Activated CD4-positive, alpha-beta T cell treated with anti-CD3 and anti-CD28 coated beads for 48 hours (primary cell): ENCODE results near the gene ARMH4.

Experiments used
- DNase-seq: peaks from one replicate; pipeline ENCODE4 v3.0.0-alpha.2; 2020

Gene ARMH4

GRCh38 chr14:58096731-58097130 is 55.3 kb downstream of the ARMH4 start:
- no peak for DNase-seq

GRCh38 chr14:58091883-58092630 is 60.0 kb downstream of the ARMH4 start:
- DNase-seq, result no peak

- DNase-seq, result no peak
These were observed 62.4 kb downstream of the ARMH4 start for GRCh38 chr14:58089612-58090011.

- no peak for DNase-seq
These were observed 63.1 kb downstream of the ARMH4 start for GRCh38 chr14:58088961-58089360.

- no peak for DNase-seq
These were observed 66.1 kb downstream of the ARMH4 start for GRCh38 chr14:58085877-58086276.

- DNase-seq, result no peak
These were observed 69.4 kb downstream of the ARMH4 start for GRCh38 chr14:58082491-58083098.

GRCh38 chr14:58082011-58082410 is 70.0 kb downstream of the ARMH4 start:
- no peak for DNase-seq

GRCh38 chr14:58078471-58078870 is 73.5 kb downstream of the ARMH4 start:
- DNase-seq, result no peak

GRCh38 chr14:58078068-58078467 is 73.9 kb downstream of the ARMH4 start:
- DNase-seq, result no peak

GRCh38 chr14:58077621-58078020 is 74.4 kb downstream of the ARMH4 start:
- no peak for DNase-seq

GRCh38 chr14:58073516-58073915 is 78.5 kb downstream of the ARMH4 start:
- DNase-seq, result no peak

- peak; percentile 60 for DNase-seq
These were observed 79.5 kb downstream of the ARMH4 start for GRCh38 chr14:58072288-58073071.

- DNase-seq, result no peak
These were observed 80.7 kb downstream of the ARMH4 start for GRCh38 chr14:58071341-58071740.

GRCh38 chr14:58068306-58068705 is 83.7 kb downstream of the ARMH4 start:
- DNase-seq, result no peak

- DNase-seq, result no peak
These were observed 85.9 kb downstream of the ARMH4 start for GRCh38 chr14:58066115-58066514.

GRCh38 chr14:58061581-58061980 is 90.4 kb downstream of the ARMH4 start:
- no peak for DNase-seq

GRCh38 chr14:58060898-58061297 is 91.1 kb downstream of the ARMH4 start:
- DNase-seq, result no peak

GRCh38 chr14:58060077-58060476 is 91.9 kb downstream of the ARMH4 start:
- DNase-seq, result no peak

- DNase-seq, result no peak
These were observed 92.9 kb downstream of the ARMH4 start for GRCh38 chr14:58059126-58059525.

GRCh38 chr14:58055497-58056010 is 96.5 kb downstream of the ARMH4 start:
- no peak for DNase-seq

GRCh38 chr14:58054100-58054499 is 97.9 kb downstream of the ARMH4 start:
- DNase-seq, result no peak

- no peak for DNase-seq
These were observed 103.8 kb downstream of the ARMH4 start for GRCh38 chr14:58048219-58048618.

GRCh38 chr14:58027904-58028303 is 124.1 kb downstream of the ARMH4 start:
- no peak for DNase-seq

- no peak for DNase-seq
These were observed 125.0 kb downstream of the ARMH4 start for GRCh38 chr14:58026967-58027366.
